ENCODE results near the gene CAMP. TPM values are rescaled to one million over a fixed set of nuclear protein-coding genes. Genes with fewer than 3 reads are reported as not detected.

CAMP gene, protein sequence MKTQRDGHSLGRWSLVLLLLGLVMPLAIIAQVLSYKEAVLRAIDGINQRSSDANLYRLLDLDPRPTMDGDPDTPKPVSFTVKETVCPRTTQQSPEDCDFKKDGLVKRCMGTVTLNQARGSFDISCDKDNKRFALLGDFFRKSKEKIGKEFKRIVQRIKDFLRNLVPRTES
- total RNA-seq = not detected in 2 replicates

DNA sequence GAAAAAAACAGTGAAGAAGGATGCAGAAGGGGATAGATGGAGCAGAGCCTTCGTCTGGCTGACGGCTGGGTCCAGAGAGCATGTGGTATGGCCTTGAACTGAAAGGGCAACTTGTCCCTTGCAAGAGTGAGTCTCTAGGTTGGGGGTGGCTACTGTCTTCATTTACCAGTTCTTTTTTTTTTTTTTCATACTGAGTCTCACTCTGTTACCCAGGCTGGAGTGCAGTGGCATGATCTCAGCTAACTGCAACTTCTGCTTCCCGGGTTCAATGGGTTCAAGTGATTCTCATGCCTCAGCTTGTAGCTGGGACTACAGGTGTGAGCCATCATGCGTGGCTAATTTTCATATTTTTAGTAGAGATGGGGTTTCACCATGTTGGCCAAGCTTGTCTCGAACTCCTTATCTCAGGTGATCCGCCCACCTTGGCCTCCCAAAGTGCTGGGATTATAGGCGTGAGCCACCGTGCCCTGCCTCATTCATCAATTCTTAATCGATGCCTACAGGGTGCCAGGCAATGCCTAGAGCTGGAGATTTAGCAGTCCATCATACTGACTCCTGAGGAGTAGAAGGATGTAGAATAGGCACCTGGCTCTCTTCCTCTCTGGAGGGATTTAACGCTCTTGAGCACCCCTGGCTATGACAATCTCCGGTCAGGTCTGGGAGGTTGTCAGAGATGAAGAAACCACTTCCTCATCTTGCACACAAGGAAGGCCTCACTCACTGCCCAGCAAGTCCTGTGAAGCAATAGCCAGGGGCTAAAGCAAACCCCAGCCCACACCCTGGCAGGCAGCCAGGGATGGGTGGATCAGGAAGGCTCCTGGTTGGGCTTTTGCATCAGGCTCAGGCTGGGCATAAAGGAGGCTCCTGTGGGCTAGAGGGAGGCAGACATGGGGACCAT, at the start of gene CAMP:
CAMP (plus strand) TSS at position 880 of the 898 bp plus-strand sequence; CDS start at position 897, 17 bp downstream.

DNA sequence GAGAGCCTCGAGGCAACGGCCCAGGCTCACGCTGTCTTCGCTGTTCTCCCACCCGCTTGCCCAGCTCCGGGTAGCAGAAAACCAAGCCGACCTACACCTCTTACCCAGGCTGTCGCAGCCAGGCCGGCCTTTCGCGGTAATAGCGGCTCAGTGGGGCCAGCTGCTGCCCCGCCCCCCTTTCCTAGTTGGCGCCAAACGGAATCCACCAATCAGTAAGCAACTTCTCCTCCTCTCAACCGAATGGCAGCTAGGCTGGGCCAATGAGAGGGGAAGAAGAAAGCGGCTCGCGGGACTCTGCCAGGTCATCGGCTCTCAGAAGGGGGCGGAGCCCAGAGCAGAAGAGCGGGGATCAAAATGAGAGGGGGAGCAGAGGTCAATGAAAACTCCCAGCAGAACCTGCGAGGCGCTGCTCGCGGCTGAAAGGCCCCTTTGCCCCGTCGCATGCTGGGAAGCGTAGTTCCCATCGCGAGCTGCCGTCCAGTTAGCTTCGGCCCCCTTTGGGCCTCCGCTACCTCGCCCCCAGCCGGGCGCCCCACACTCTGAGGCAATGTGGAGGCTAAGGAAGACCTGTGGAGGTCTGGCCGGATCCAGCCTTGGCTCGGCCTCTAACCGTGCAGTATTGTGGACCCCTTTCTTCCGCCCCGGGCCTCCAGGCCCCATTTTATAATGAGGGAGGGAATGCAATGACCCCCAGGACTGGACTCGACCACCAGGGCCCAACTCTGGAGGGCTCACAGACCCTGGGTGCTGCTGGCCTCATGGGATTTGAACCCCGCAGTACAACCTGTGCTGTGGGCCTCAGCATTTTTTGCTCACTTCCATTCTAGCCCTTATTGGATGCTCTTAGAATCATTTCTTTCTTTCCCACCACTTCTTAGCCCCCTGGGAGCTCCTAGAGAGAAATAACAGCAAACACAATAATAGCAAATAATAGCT, 34.8 kb upstream of the CAMP start, which contains the start of gene CDC25A:
CDC25A (minus strand) TSS at position 152 of the 936 bp plus-strand sequence. CDS start 470 bp downstream, outside the sequence.

Other genes with a start within 250 kb of the CAMP start
- 94.1 and 95.4 TPM in 2 replicates for gene MAP4, start 207.1 kb upstream of the CAMP start, total RNA-seq
- 0.87 and 0.93 TPM in 2 replicates for gene CDC25A, start 35.1 kb upstream of the CAMP start, total RNA-seq
- 1.8 and 3.4 TPM in 2 replicates for gene ZNF589, start 17.6 kb downstream of the CAMP start, total RNA-seq
- gene NME6, start 77.9 kb downstream of the CAMP start, total RNA-seq = 9.5 and 28.0 TPM in 2 replicates
- not detected in 2 replicates for gene SPINK8, start 110.2 kb downstream of the CAMP start, total RNA-seq
- gene FBXW12, start 148.7 kb downstream of the CAMP start, total RNA-seq = not detected in 2 replicates
- gene PLXNB1, start 206.6 kb downstream of the CAMP start, total RNA-seq = 10.9 and 12.4 TPM in 2 replicates
- gene CCDC51, start 216.6 kb downstream of the CAMP start, total RNA-seq = 15.8 and 17.2 TPM in 2 replicates
- gene TMA7, start 216.8 kb downstream of the CAMP start, total RNA-seq = 298 and 375 TPM in 2 replicates
- 4.7 and 5.3 TPM in 2 replicates for gene ATRIP, start 223.2 kb downstream of the CAMP start, total RNA-seq

All from cardiac ventricle fibroblast (primary cell).